Activated CD4-positive, CD25-positive, alpha-beta regulatory T cell (primary cell): ENCODE results near the gene NPC1.
A peak's percentile ranks its signal among the peaks of the same experiment; 100 is the strongest.
"Not testable (repeated sequence)": the region's sequence is repeated elsewhere in the genome, so short reads cannot be mapped to it uniquely, and the experiment has no call there.

Experiments
- DNase-seq, 4 experiments: peaks; one replicate each; lab custom pipeline; 2025; lab: John Stamatoyannopoulos, UW

Gene NPC1

DNA sequence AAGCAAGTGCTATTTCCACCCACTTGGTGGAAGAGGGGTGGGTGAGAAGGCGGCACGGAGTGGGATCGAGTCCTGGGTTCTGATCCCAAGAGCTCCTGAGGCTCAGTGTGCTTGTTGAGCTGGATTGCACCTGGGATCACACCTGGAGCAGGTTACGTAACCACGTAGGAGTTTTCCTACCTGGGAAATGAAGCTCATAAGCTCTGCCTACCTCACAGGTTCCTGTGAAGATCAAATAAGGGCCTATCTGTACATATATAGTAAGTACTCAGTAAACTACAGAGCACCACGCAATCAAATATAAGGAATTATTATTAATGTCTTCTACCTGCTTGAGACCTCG, 11.0 kb downstream of the NPC1 start:
- DNase-seq: no peak

DNA sequence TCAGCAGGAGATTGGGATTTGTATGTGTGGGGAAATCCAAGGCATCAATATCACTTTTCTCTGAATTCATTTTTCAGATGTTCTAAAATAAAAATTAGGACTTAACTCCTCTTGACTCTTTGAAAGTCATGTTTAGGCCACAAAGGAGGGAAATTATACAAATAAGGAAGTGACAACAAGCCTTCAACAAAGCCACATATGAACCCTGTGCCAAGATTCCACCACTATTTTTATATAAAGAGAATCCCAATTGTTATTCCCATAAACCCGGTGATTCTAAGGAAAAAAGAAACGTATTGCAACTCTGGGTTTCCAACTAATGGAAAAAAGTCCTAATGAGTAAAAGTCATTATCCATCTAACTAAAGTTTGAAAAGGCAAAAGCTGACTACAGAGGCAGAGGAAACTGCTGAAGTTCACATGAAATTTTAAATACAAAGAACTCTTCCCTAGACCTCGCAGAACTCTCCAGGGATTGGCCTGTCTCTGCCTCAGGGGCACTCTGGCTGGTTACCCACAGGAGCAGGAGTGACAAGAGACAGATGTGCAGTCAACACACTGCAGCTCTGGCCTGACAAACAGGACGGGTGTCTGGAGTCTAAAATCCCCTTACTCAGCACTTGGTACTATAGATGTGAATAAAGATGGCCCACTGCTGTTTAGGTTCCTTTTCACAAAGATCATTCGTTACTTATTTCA, 11.5 kb downstream of the NPC1 start:
- no peak for DNase-seq

DNA sequence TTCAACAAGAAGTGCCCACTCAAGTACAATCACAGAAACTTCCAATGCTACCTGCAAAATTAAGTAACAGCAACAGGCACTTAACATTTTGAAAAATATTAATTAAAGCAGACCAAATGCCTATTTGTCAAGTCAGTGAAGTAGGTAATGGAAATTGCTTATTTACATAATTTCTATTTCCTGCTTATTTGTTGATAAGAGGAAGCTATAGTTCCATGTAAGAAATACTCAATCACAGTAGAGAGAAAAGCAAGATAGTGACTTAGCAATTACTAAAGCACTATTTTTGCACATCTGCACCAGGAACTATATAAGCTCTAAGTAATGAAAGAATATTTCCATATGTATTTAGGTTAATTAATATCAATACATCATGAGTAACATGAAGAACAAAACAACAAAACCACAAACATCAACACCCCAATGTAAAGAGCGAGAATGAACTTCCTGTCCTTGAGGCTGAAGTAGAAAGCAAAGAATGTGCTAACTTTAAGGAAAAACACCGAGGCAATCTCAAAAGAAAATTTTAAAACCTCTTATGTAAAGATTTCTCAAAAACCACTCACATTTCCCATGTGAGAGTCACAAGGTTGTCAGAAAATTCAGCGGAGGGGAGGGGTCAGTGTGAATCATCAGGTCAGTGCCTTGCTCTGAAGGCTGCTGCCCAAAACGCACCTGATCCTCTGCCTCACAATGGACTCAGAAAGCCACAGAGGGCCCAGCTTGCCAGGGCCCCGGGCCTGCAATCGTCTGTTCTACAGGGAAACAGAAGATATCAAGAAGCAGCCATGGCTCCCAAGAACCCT, 12.5 kb downstream of the NPC1 start:
- DNase-seq: peak in 1 of 4 experiments; percentile 8

DNA sequence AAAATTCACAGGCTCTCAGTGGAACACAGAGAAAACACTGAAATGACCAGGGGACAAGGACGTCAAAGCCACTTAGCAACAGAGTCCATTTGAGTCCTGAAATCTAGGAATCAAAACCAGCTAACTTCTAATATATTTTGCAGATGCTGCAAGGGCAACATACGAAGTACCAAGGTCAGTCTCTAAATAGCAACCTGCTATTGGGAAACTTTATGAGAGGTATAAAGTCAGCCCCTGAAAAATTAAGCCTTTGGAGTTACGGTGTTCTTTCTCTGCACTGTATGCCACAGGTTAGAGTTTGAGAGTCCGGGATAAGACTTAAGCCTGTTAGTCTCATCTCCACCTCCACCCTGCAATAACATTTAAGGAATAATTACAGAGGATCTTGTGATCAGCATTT, 13.3 kb downstream of the NPC1 start:
- no peak for DNase-seq

DNA sequence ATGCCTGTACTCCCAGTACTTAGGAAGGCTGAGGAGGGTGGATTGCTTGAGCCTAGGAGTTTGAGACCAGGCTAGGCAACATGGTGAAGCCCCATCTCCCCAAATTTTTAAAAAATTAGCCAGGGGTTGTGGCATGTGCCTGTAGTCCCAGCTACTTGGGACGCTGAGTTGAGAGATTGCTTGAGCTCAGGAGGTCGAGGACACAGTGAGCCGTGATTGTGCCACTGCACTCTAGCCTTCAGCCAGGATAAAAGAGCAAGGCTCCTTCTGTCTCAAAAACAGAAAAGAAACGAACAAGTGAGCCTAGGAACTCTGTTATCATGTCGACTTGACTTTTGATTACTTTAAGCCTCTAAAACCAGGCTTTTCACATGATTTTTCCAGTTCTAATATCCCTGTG, 13.7 kb downstream of the NPC1 start:
- DNase-seq: no peak

DNA sequence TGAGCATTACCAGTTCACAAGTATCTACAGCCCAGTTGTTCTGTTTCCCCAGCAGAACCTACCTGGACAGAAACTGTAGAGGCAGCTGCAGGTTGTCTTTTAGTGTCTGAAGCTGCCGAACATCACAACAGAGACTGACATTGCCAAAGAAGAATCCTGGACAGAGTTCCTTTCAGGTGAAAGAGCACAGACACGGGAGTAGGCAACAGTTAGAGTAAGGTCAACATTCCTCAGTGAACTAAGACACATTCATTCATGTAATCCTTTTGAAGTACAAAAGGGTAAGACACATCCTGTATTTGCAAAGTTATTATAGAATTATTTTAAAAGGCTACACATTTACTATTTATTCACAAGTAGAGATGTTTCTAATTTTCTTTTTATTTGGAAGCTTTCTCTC, 14.3 kb downstream of the NPC1 start:
- no peak for DNase-seq

DNA sequence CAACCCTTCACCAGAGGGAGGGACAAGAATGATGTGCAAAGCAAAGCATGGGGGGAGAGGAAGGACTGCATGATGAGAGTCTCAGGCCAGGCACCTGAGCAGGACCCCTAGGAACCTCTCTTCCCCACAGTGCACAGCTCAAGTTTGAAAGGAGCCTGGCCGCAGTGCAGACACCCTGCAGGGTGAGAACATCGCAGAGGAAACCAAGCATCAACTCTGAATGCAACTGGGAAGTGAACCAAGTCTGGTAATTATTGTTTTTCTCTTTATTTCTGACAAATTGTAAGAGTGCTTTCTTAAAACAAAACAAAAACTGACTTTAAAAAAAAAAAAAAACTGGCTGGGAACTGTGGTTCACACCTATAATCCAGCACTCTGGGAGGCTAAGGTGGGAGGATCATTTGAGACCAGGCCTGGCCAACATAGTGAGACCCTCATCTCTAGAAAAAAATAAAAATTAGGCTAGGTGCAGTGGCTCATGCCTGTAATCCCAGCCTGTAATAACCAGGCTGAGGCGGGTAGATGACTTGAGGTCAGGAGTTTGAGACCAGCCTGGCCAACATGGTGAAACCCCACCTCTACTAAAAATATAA, 15.3 kb downstream of the NPC1 start:
- no peak for DNase-seq

DNA sequence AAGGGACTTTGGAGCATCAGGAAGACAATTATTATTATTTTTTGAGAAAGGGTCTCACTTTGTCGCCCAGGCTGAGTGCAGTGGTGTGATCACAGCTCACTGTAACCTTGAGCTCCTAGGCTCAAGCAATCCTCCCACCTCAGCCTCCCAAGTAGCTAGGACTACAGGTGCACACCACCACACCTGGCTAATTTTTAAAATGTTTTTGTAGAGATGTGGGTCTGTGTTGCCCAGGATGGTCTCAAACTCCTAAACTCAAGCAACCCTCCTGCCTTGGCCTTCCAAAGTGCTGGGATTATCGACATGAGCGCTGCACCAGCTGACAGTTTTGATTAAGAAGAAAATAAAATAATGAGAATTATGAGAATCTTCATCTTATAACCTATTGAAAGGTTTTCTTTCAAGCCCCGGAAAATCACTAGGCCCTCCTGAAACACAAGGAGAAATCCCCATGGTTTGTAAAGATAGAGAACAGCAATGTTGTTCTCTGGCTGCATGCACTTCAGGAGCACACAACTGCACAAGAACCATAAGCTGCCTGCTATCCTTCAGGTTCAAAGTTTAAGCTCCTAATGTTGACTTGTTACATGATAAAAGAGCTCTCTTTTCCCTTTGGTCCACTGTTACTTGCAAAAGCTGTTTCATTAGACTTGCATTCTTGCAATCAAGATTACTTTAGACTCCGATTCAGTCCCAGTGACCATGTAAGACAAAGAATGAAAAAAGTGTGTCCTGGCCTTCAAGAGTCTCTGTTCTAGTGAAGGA, 16.8 kb downstream of the NPC1 start:
- DNase-seq: no peak

DNA sequence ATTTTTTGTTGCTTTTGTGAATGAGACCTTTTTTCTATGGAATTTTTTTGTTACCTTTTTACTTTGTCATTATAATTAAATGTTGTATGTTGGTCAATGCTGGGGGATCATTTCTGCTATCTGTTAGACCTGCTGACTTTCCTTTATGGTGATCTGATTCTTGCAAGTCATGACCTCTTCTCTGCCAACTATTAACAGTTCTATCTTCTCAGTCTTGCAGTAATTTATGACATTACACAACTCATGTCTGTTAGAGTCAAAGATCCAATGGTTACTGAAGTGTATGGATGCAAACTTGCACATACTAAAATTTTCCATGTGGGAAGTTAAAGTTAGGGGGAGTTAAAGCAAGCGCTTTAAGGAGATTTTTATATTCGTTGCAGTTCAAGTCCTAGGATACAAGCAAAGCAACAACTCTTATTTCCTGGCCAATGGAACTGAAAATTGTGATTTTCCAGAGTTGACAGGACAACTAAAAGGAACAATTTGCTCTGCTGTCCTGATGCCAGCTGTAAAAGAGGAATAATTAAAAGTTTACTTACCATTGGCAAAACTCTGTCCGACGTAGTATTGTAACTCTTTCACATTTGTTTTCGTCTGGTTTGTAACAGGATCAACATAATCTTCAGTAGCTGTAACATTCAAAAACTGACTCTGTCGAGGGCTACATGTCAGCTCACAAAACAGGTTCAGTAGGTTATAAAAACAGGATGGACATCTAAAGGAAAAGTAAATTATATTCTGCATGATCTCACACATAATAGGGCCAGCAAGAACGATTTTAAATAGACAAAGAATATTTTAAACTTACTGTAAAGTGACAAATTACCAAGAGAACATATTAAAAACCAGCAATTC, 17.8 kb downstream of the NPC1 start:
- no peak for DNase-seq

DNA sequence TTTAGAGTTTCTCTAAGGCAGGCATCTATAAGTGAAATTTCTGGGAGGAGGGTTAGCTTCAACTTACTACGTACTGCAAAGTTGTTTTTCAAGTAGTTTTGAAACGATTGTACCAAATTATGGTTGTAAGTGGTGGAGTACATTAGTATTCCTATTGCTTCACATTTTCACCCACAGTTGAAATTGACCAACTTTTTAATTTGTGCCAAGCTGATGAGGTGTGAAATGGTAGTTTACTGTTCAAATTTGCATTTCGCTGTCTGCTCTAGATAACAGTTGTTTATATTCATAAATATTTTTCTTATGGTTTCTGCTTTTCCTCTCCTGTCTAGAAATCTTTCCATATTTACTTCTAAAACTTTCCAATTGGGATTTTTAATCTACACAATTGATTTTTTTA, 18.6 kb downstream of the NPC1 start:
- DNase-seq: no peak

DNA sequence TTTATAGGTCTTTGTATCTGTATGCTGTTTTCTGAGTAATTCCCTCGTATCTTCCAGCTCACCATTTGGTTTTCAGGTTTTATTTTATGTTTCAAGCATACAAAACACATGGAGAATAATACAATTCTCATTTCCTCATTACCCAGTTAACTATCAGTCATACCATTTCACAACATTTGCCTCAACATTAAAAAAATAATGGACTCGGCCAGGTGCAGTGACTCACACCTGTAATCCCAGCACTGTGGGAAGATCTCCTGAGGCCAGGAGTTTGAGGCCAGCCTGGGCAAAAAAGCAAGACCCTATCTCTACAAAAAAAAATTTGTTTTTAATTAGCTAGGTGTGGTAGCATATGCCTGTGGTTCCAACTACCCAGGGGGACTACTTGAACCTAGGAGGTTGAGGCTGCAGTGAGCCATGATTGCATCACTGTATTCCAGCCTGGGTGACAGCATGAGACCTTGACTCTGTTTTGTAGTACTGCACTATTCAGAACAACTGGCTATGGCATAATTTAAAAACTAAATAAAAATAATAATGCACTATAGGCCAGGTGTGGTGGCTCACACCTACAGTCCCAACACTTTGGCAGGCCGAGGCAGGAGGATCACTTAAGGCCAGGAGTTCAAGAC, 20.3 kb downstream of the NPC1 start:
- DNase-seq: no peak

DNA sequence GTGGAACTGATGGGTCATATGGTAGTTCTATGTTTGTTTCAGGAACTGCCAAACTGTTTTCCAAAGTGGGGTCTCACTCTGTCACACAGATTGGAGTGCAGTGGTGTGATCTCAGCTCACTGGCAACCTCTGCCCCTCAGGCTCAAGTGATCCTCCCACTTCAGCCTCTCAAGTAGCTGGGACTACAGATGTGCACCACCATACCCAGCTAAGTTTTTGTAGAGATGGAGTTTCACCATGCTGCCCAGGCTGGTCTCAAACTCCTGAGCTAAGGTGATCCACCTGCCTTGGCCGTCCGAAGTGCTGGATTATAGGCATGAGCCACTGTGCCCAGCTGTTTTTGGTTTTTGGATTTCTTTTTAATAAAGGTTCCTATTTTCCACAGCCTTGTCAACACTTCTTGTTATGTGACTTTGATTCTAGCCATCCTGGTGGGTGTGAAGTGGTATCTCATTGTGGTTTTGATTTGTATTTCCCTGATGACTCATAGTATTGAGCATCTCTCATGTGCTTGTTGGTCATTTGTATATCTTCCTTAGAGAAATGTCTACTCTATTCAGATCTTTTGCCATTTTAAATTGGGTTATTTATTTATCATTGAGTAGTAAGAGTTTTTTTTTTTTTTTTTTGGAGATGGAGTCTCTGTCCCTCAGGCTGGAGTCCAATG, 22.8 kb downstream of the NPC1 start:
- DNase-seq: no peak

DNA sequence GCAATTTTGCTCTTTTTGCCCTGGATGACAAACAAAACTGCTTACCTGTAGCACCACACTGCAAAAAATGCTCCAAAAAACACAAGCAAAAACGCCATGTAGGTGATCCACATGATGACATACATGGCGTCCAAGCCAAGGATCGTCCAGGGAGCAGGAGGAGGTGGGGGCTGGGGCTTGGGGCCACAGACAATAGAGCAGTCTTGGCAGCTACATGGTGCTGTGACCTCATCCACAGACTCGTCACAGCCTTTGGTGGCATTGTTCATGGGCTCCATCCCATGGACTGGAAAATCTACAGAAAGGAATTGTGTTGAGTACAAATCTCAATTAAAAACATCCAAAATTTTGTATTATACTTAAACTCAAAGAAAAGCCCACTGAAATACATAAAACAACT, 26.1 kb downstream of the NPC1 start:
- DNase-seq: no peak

DNA sequence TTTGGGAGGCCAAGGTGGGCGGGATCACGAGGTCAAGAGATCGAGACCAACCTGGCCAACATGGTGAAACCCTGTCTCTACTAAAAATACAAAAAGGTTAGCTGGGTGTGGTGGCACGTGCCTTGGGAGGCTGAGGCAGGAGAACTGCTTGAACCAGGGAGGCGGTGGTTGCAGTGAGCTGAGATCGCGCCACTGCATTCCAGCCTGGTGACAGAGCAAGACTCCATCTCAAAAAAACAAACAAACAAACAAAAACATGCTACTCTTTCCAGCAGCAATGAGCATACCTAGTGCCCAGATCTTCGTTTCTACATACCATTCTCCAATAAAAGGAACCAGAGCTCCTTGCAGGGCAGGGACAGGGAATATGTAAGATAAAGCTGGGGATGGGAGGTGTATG, 28.8 kb downstream of the NPC1 start:
- not testable (repeated sequence) for DNase-seq

DNA sequence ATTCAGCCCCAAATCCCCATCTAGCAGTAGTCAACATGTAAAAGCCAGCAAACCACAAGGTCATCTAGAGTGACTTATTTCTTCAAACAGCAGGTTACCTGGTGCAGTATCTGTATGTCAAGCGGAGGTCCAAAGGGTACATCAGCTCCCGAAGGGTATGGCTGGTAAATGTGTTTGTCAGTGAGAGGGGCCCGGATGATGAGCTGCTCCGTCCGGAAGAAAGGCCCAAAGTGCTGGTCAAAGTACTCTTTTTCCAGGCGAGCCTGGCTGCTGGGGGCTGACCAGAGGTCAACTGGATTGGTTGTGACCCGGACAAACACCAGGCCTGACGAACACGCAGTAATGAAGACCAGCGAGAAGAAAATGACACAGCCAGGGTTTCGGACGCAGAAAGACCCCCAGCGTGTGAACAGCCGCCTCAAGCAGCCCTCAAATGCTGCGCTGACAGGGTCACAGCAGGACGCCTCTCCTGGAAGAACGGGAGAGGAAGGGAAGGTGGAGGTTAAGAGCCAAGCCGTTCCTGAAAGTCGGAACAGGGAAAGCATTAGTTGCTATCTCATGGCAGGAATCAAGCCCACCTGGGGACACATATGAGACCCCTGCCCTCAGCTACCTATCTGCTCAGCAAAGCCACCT, 30.0 kb downstream of the NPC1 start:
- no peak for DNase-seq

DNA sequence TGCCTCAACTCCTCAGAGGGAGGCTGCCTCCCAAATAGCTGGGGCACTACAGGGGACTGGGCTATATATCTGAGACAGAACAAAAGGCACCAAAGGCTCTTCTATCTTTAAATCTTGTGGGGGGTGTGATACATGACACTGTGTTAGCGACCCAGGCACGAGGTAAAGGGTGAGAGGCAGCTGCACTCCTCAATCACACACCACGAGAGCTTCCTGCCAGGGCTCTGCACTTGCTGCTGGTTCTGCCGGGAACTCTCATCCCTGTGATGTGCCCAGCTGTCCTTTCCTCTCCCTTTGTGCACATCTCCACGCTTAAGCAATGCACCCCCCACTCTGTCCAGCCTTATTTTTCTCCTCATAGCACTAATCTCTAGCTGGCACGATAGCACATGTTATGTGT, 32.4 kb downstream of the NPC1 start:
- no peak for DNase-seq

DNA sequence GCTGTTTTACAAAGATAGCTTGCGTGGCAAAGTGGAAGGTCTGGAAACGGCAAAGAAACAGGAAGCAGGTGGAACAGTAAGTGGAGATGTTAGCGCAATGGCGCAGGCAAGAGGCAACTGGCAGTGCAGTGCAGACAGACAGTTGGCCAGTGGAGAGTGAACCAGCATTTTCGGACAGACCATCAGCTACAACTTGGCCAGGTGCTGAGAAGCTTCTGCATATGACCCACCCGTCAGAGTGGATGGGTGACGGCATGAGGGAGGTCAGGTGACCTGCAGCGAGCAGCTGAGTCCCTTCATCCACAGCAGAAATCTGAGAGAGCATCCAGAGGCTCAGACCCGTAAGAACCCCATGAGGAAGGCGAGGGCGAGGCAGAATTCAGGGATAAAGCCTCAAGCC, 33.8 kb downstream of the NPC1 start:
- no peak for DNase-seq

DNA sequence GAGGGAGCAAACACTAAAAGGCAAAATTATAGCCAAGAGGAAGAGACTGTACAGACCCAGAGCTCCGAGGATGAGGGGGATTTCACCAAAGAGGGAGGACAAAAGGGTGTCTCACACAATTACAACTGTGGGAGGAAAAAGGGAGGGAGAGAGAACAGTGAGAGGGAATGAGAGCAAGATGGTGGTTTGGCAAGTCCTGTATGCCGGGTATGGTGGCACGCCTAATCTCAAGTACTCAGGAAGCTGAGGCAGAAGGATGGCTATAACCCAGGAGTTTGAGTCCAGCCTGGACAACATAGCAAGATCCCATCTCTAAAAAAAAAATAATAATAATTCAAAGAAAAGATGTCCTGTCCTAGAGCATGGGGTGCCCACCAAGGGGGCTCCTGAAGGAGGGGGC, 34.3 kb downstream of the NPC1 start:
- DNase-seq: no peak

DNA sequence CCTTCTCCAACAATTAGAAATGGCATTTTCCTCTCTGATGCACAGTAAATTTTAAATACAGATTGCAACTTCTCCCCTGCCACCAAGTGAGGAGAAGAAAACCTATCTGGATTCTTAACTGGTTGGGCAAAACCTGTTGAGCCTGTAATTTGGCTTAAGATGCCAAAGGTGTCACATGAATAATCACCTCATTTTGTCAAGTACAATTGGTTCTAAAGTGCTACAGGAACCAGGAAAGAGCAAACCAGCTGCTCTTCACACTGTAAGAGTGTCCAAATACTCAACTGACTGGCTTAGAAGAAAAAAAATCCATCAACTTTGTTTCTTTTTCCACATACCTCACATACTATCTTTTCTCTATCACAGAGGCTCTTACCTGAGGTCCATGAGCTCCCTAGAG, 35.4 kb downstream of the NPC1 start:
- no peak for DNase-seq

DNA sequence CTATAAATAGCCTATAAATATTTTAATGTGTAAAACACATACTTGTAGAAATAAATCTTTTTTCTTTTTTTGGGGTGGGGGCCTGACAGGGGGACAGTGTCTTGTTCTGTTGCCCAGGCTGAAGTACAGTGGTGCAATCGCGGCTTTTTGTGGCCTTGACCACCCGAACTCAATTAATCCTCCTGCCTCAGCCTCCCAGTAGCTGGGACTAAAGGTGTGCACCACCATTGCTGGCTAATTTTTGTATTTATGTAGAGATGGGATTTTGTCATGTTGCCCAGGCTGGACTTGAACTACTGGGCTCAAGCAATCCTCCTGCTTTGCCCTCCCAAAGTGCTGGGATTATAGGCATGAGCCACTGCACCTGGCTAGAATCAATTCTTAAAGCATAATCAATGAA, 37.6 kb downstream of the NPC1 start:
- DNase-seq: no peak
